ENCODE measurements around the gene RPS16. TPM values are rescaled to one million over a fixed set of nuclear protein-coding genes. Genes with fewer than 3 reads are reported as not detected.
A peak's percentile ranks its signal among the peaks of the same experiment; 100 is the strongest.

The RPS16 gene
- total and polyA plus RNA-seq, 2 of the 13 experiments (the other 11 are each of a cell fraction or from before 2014, with no cell fraction given) = 488 to 2,583 TPM

GRCh38 chr19:39438270-39438934 is 2.7 kb upstream of the RPS16 start (continued):
- TF ChIP-seq, protein P1, sequence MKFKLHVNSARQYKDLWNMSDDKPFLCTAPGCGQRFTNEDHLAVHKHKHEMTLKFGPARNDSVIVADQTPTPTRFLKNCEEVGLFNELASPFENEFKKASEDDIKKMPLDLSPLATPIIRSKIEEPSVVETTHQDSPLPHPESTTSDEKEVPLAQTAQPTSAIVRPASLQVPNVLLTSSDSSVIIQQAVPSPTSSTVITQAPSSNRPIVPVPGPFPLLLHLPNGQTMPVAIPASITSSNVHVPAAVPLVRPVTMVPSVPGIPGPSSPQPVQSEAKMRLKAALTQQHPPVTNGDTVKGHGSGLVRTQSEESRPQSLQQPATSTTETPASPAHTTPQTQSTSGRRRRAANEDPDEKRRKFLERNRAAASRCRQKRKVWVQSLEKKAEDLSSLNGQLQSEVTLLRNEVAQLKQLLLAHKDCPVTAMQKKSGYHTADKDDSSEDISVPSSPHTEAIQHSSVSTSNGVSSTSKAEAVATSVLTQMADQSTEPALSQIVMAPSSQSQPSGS (CRISPR knock-in tag; IDR thresholded peaks at IDR 0.05) = peak; percentile 26; the same call in 1 of the 2 replicates
- TF ChIP-seq ZMYM2 (CRISPR knock-in tag; IDR thresholded peaks at IDR 0.05) = no peak
- TF ChIP-seq ZNF362 (CRISPR knock-in tag; IDR thresholded peaks at IDR 0.05; ENCODE audit: borderline replicate concordance) = peak; percentile 78; the same call in 1 of the 2 replicates
- peak; percentile 94 for TF ChIP-seq TEAD3 (CRISPR knock-in tag; optimal IDR thresholded peaks at IDR 0.05; ENCODE audit: borderline replicate concordance)
- no peak for TF ChIP-seq MTA3 (CRISPR knock-in tag; IDR thresholded peaks at IDR 0.05)
- TF ChIP-seq ZNF280B (CRISPR knock-in tag; IDR thresholded peaks at IDR 0.05; ENCODE audit: borderline replicate concordance) = no peak
- TF ChIP-seq, protein P2, sequence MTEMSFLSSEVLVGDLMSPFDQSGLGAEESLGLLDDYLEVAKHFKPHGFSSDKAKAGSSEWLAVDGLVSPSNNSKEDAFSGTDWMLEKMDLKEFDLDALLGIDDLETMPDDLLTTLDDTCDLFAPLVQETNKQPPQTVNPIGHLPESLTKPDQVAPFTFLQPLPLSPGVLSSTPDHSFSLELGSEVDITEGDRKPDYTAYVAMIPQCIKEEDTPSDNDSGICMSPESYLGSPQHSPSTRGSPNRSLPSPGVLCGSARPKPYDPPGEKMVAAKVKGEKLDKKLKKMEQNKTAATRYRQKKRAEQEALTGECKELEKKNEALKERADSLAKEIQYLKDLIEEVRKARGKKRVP (CRISPR knock-in tag; IDR thresholded peaks at IDR 0.05) = peak in 1 of 2 experiments; percentile 87; a peak in 2 of 4 replicates
- TF ChIP-seq NFE2L1 (CRISPR knock-in tag; IDR thresholded peaks at IDR 0.05; ENCODE audit: borderline replicate concordance) = no peak
- TF ChIP-seq FOSL2 (CRISPR knock-in tag; IDR thresholded peaks at IDR 0.05) = peak; percentile 69
- 0 out of 2 replicates have a peak, but pooled peaks have one; percentile 16 for TF ChIP-seq GFI1 (CRISPR knock-in tag; IDR thresholded peaks at IDR 0.05; ENCODE audit: borderline replicate concordance)
- TF ChIP-seq ZNF432 (CRISPR knock-in tag; IDR thresholded peaks at IDR 0.05; ENCODE audit: borderline replicate concordance) = no peak
- TF ChIP-seq KMT2A (CRISPR knock-in tag; IDR thresholded peaks at IDR 0.05) = no peak
- no peak for TF ChIP-seq HNRNPUL1 (IDR thresholded peaks at IDR 0.05; ENCODE audit: low read depth, low read length)
- no peak for TF ChIP-seq MAFF (IDR thresholded peaks at IDR 0.05; ENCODE audit: low read depth, low read length)
- TF ChIP-seq MIER3 (CRISPR knock-in tag; IDR thresholded peaks at IDR 0.05; ENCODE audit: borderline replicate concordance) = no peak
- no peak for TF ChIP-seq ZNF3 (CRISPR knock-in tag; IDR thresholded peaks at IDR 0.05)
- peak; percentile 92 for TF ChIP-seq CEBPG (CRISPR knock-in tag; IDR thresholded peaks at IDR 0.05)
- TF ChIP-seq ZNF260 (CRISPR knock-in tag; IDR thresholded peaks at IDR 0.05; ENCODE audit: borderline replicate concordance, low read depth) = no peak
- TF ChIP-seq GATA4 (IDR thresholded peaks at IDR 0.05; ENCODE audit: borderline replicate concordance, low read depth) = no peak
- TF ChIP-seq, protein P3, sequence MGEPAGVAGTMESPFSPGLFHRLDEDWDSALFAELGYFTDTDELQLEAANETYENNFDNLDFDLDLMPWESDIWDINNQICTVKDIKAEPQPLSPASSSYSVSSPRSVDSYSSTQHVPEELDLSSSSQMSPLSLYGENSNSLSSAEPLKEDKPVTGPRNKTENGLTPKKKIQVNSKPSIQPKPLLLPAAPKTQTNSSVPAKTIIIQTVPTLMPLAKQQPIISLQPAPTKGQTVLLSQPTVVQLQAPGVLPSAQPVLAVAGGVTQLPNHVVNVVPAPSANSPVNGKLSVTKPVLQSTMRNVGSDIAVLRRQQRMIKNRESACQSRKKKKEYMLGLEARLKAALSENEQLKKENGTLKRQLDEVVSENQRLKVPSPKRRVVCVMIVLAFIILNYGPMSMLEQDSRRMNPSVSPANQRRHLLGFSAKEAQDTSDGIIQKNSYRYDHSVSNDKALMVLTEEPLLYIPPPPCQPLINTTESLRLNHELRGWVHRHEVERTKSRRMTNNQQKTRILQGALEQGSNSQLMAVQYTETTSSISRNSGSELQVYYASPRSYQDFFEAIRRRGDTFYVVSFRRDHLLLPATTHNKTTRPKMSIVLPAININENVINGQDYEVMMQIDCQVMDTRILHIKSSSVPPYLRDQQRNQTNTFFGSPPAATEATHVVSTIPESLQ (CRISPR knock-in tag; conservative IDR thresholded peaks at IDR 0.05) = no peak
- no peak for TF ChIP-seq PHB2 (IDR thresholded peaks at IDR 0.05; ENCODE audit: partially characterized antibody)

Measured in HepG2 (cell line).